A549 (cell line): ENCODE data around the gene CCNL1. TPM values are rescaled to one million over a fixed set of nuclear protein-coding genes. Genes with fewer than 3 reads are reported as not detected.
"Not testable (repeated sequence)": the region's sequence is repeated elsewhere in the genome, so short reads cannot be mapped to it uniquely, and the experiment has no call there.

Experiments used
- ATAC-seq, 2 experiments: fragments of 200-7000 bp in 1 of 2; fragments of >200 bp in 1 of 2; cut with Nextera tagmentation in 1 of 2; cut with Tn5 transposase in 1 of 2; 3 replicates each; pipeline versions ENCODE4 v1.8.0 to v1.9.1; 2018 to 2020; ENCODE audit warnings: mild to moderate bottlenecking in 1 of 2, moderate library complexity in 1 of 2
- CTCF ChIA-PET: fragments of 300-600 bp; sonication (Branson Sonifier 250); formaldehyde crosslinking; extraction: SDS; loops from one replicate; lab custom pipeline; 2021; ENCODE audit warnings: antibody characterized with exemption, inconsistent platforms; lab: Yijun Ruan, JAX
- POLR2A ChIA-PET: fragments of 350-600 bp; formaldehyde crosslinking; extraction: SDS; loops from one replicate; lab custom pipeline; 2021; ENCODE audit warnings: antibody characterized with exemption, inconsistent platforms; lab: Yijun Ruan, JAX
- DNase-seq, 2 experiments: peaks; one replicate each; pipeline versions ENCODE4 v3.0.0 to v3.0.0-alpha.2; 2011 to 2016; ENCODE audit warnings: low read depth in 1 of 2, low spot score in 1 of 2
- FAIRE-seq: peaks from 2 replicates; lab custom pipeline; 2011; peaks lifted over from hg19 to GRCh38; lab: Jason Lieb, UNC
- H3K27ac ChIP-seq, 2 experiments: fragments of >200 bp; sonication (Bioruptor Twin); formaldehyde crosslinking; 3 replicates each; pipeline ENCODE4 v1.5.1; 2016 to 2017
- H3K4me1 ChIP-seq: fragments of >200 bp; sonication (Bioruptor Twin); formaldehyde crosslinking; 3 replicates; pipeline ENCODE4 v1.6.1; 2016
- H3K4me2 ChIP-seq: fragments of >200 bp; sonication (Bioruptor Twin); formaldehyde crosslinking; 3 replicates; pipeline ENCODE4 v1.6.1; 2016
- H3K4me3 ChIP-seq: fragments of >200 bp; sonication (Bioruptor Twin); formaldehyde crosslinking; 3 replicates; pipeline ENCODE4 v1.5.1; 2016
- H3K9me3 ChIP-seq: fragments of >200 bp; sonication (Bioruptor Twin); formaldehyde crosslinking; 3 replicates; pipeline ENCODE4 v1.6.1; 2016
- BHLHE40 ChIP-seq: IDR thresholded peaks from 2 replicates; pipeline ENCODE4 v1.6.1; 2012; ENCODE audit warnings: low read depth, low read length, inconsistent platforms
- CBX2 ChIP-seq: fragments of 200-600 bp; sonication (generic); IDR thresholded peaks from 2 replicates; pipeline ENCODE4 v1.6.1; 2016; ENCODE audit warnings: low read depth, mild to moderate bottlenecking, borderline replicate concordance
- CBX8 ChIP-seq: fragments of 200-600 bp; sonication (generic); IDR thresholded peaks from 2 replicates; pipeline ENCODE4 v1.6.1; 2016
- FOSB ChIP-seq: fragments of 250-450 bp; sonication (Bioruptor Pico); IDR thresholded peaks from 2 replicates; pipeline ENCODE4 v1.5.0; 2020; ENCODE audit warnings: mild to moderate bottlenecking, moderate library complexity
- FOXS1 ChIP-seq: fragments of 250-450 bp; sonication (Bioruptor Pico); IDR thresholded peaks from 2 replicates; pipeline ENCODE4 v1.5.0; 2020; ENCODE audit warnings: mild to moderate bottlenecking, moderate library complexity
- HEYL ChIP-seq: fragments of 250-450 bp; sonication (Bioruptor Pico); IDR thresholded peaks from 2 replicates; pipeline ENCODE4 v1.8.0; 2021; ENCODE audit warnings: mild to moderate bottlenecking, moderate library complexity
- HOXB13 ChIP-seq: fragments of 250-450 bp; sonication (Bioruptor Pico); IDR thresholded peaks from 2 replicates; pipeline ENCODE4 v1.5.0; 2020; ENCODE audit warnings: low read depth, mild to moderate bottlenecking, moderate library complexity
- KDM1A ChIP-seq: fragments of 200-600 bp; sonication (generic); IDR thresholded peaks from 2 replicates; pipeline ENCODE4 v1.6.1; 2016; ENCODE audit warnings: low read depth, mild to moderate bottlenecking
- KDM5A ChIP-seq: fragments of 200-600 bp; sonication (generic); IDR thresholded peaks from 2 replicates; pipeline ENCODE4 v1.6.1; 2016; ENCODE audit warnings: antibody characterized with exemption, mild to moderate bottlenecking
- MYC ChIP-seq: IDR thresholded peaks from 2 replicates; pipeline ENCODE4 v1.6.1; 2012; ENCODE audit warnings: mild to moderate bottlenecking, inconsistent platforms, low read length, improper control_type of control experiment, borderline replicate concordance
- NR3C1 ChIP-seq: fragments of >200 bp; sonication (Bioruptor Twin); formaldehyde crosslinking; IDR thresholded peaks from 3 replicates; pipeline ENCODE4 v1.6.1; 2017
- PHF8 ChIP-seq: fragments of 200-600 bp; sonication (generic); IDR thresholded peaks from 2 replicates; pipeline ENCODE4 v1.6.1; 2016; ENCODE audit warnings: low read depth, mild to moderate bottlenecking, antibody characterized with exemption, moderate library complexity, borderline replicate concordance
- RARB ChIP-seq: fragments of 250-450 bp; sonication (Bioruptor Pico); IDR thresholded peaks from 2 replicates; pipeline ENCODE4 v1.8.0; 2021; ENCODE audit warnings: mild to moderate bottlenecking, moderate library complexity
- RFX5 ChIP-seq: fragments of 450-650 bp; IDR thresholded peaks from 2 replicates; pipeline ENCODE4 v1.7.1; 2014; ENCODE audit warnings: antibody characterized with exemption, mild to moderate bottlenecking, moderate library complexity
- RNF2 ChIP-seq: fragments of 200-600 bp; sonication (generic); IDR thresholded peaks from 2 replicates; pipeline ENCODE4 v1.6.1; 2016; ENCODE audit warnings: low read depth, mild to moderate bottlenecking, antibody characterized with exemption, moderate library complexity, borderline replicate concordance
- SMC3 ChIP-seq: fragments of >200 bp; sonication (Bioruptor Twin); formaldehyde crosslinking; IDR thresholded peaks from 3 replicates; pipeline ENCODE4 v1.6.1; 2018; ENCODE audit warnings: inconsistent platforms
- SREBF2 ChIP-seq: fragments of 450-650 bp; IDR thresholded peaks from 2 replicates; pipeline ENCODE4 v1.6.1; 2014; ENCODE audit warnings: mild to moderate bottlenecking, moderate library complexity
- TFCP2L1 ChIP-seq: fragments of 250-450 bp; sonication (Bioruptor Pico); IDR thresholded peaks from 2 replicates; pipeline ENCODE4 v1.5.0; 2021; ENCODE audit warnings: mild to moderate bottlenecking
- TP53 ChIP-seq: fragments of 250-450 bp; sonication (Bioruptor Pico); IDR thresholded peaks from 2 replicates; pipeline ENCODE4 v1.5.0; 2021; ENCODE audit warnings: mild to moderate bottlenecking, moderate library complexity
- ZC3H11A ChIP-seq: fragments of 450-650 bp; IDR thresholded peaks from 2 replicates; pipeline ENCODE4 v1.6.1; 2014; ENCODE audit warnings: antibody characterized with exemption, mild to moderate bottlenecking
- ZNF302 ChIP-seq: fragments of 250-450 bp; sonication (Bioruptor Pico); IDR thresholded peaks from 2 replicates; pipeline ENCODE4 v1.9.0; 2021; ENCODE audit warnings: inconsistent platforms, mild to moderate bottlenecking, moderate library complexity
- WGBS: methylation state at CpG from one replicate; pipeline ENCODE4 v1.1.6; 2017; ENCODE audit errors: missing lambda C conversion rate; 5-methylcytosine and 5-hydroxymethylcytosine counted together
- polyA plus RNA-seq, 4 experiments: library from polyadenylated mRNA; depleted of rRNA in 3 of 4; stranded (reverse); fragments of >200 nt; fragmentation: RNase III in 1 of 4; extraction: RNeasy Plus Mini Kit Qiagen cat#74134 plus additional on column Dnase treatment in 1 of 4; gene quantifications; 2 replicates in 3 of 4; 3 replicates in 1 of 4; pipeline ENCODE4 v1.2.3, GENCODE V29; 2011 to 2017
- TF ChIP-seq, protein P1 (sequence below): fragments of 450-650 bp; IDR thresholded peaks from 2 replicates; pipeline ENCODE4 v1.6.1; 2014; ENCODE audit warnings: antibody characterized with exemption
- TF ChIP-seq, protein P2 (sequence below): fragments of 250-450 bp; sonication (Bioruptor Pico); IDR thresholded peaks from 2 replicates; pipeline ENCODE4 v1.5.0; 2020; ENCODE audit warnings: low read depth, mild to moderate bottlenecking, moderate library complexity
- TF ChIP-seq, protein P3 (sequence below): fragments of 250-450 bp; sonication (Bioruptor Pico); IDR thresholded peaks from 2 replicates; pipeline ENCODE4 v1.5.0; 2021; ENCODE audit warnings: mild to moderate bottlenecking, moderate library complexity, borderline replicate concordance
- TF ChIP-seq, protein P4 (sequence below): fragments of >200 bp; sonication (Bioruptor Twin); formaldehyde crosslinking; IDR thresholded peaks from 2 replicates; pipeline ENCODE4 v1.6.1; 2016

CCNL1 gene
- polyA plus RNA-seq, 2 of the 4 experiments (the other 2 are of a cell fraction): 45.1 to 170 TPM

DNA sequence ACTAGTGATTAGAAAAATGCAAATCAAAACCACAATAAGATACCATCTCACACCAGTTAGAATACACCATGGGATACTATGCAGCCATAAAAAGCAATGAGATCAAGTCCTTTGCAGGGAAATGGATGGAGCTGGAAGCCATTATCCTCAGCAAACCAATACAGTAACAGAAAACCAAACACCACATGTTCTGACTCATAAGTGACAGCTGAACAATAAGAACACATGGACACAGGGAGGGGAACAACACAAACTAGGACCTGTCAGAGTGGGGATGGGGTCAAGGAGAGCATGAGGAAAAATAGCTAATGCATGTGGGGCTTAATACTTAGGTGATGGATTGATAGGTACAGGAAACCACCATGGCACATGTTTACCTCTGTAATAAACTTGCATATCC lies 36.0 kb upstream of the CCNL1 start:
- Histone ChIP-seq H3K4me3 (no peak overlapping the region), H3K4me1 (no peaks in the 10 kb centered on the region), H3K27ac (no peak overlapping the region), H3K4me2 (no peak overlapping the region), H3K9me3 (peaks cover 11% of the 10 kb centered on the region; the same call in 2 of the 3 replicates)
- POLR2A ChIA-PET: no interaction called here
- FAIRE-seq (no peak), ATAC-seq (no peak), DNase-seq (no peak)
- CTCF ChIA-PET: interaction anchor here (2.2 to 13.4 kb wide), 2 partner anchors 9 to 299 kb away, joined by 9 to 188 read pairs; no protein-coding TSS in a partner anchor
- TF ChIP-seq BHLHE40: no peak
- TF ChIP-seq, protein P1, sequence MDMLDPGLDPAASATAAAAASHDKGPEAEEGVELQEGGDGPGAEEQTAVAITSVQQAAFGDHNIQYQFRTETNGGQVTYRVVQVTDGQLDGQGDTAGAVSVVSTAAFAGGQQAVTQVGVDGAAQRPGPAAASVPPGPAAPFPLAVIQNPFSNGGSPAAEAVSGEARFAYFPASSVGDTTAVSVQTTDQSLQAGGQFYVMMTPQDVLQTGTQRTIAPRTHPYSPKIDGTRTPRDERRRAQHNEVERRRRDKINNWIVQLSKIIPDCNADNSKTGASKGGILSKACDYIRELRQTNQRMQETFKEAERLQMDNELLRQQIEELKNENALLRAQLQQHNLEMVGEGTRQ: no peak
- no peak for TF ChIP-seq RARB (CRISPR knock-in tag)
- TF ChIP-seq, protein P2, sequence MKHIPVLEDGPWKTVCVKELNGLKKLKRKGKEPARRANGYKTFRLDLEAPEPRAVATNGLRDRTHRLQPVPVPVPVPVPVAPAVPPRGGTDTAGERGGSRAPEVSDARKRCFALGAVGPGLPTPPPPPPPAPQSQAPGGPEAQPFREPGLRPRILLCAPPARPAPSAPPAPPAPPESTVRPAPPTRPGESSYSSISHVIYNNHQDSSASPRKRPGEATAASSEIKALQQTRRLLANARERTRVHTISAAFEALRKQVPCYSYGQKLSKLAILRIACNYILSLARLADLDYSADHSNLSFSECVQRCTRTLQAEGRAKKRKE (CRISPR knock-in tag): no peak
- no peak for TF ChIP-seq ZNF302 (CRISPR knock-in tag)
- TF ChIP-seq SMC3: no peak
- TF ChIP-seq HEYL (CRISPR knock-in tag): no peak

DNA sequence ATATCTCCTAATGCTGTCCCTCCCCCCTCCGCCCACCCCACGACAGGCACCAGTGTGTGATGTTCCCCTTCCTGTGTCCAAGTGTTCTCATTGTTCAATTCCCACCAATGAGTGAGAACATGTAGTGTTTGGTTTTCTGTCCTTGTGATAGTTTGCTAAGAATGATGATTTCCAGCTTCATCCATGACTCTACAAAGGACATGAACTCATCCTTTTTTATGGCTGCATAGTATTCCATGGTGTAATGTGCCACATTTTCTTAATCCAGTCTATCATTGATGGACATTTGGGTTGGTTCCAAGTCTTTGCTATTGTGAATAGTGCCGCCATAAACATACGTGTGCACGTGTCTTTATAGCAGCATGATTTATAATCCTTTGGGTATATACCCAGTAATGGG lies 31.2 kb upstream of the CCNL1 start:
- FAIRE-seq, POLR2A ChIA-PET, H3K4me3 ChIP-seq, H3K27ac ChIP-seq, H3K4me1 ChIP-seq, DNase-seq, ATAC-seq, H3K4me2 ChIP-seq: not testable (repeated sequence)
- H3K9me3 ChIP-seq: peaks cover 34% of the 10 kb centered on the region
- WGBS: 44% methylated on average over 5 of the region's 5 CpGs
- CTCF ChIA-PET: interaction anchor here (2.4 kb wide), 1 partner anchor 11 kb away, joined by 7 read pairs; no protein-coding TSS in a partner anchor

DNA sequence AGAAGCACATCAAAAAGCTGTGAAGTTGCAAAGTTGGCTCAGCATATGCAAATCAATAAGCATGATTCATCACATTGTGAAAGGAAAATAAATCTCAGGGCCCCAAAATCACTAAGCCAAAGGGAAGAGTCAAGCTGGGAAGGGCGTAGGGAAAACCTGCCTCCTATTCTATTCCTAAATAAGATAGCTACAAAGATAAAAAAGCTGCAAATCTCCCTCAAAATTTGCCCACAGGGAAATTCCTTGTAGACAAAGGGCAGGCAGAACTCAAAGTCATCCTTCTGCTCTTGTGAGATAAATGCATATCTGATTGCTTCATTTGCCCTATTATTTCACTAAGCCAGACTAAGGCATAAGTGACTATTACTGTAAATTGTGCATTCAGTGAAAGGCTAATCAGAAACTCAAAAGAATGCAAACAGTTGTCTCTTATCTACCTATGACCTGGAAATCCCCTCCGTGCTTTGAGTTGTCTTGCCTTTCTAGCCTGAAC lies 30.5 kb upstream of the CCNL1 start:
- Histone ChIP-seq H3K4me3 (no peak overlapping the region), H3K27ac (no peak overlapping the region), H3K4me1 (no peaks in the 10 kb centered on the region), H3K4me2 (no peak overlapping the region), H3K9me3 (peaks cover 28% of the 10 kb centered on the region)
- FAIRE-seq (no peak), ATAC-seq (no peak), DNase-seq (no peak)
- ChIA-PET POLR2A (no interaction called here), CTCF (interaction anchor here (1.1 to 2.4 kb wide), 2 partner anchors 12 to 303 kb away, joined by 3 to 7 read pairs; no protein-coding TSS in a partner anchor)
- whole genome bisulfite sequencing: 14% methylated on average over 2 of the region's 2 CpGs
- TF ChIP-seq, protein P2 (CRISPR knock-in tag): no peak
- TF ChIP-seq FOXS1 (CRISPR knock-in tag) (no peak), HOXB13 (no peak), TP53 (CRISPR knock-in tag) (no peak), CBX8 (no peak), CBX2 (no peak), ZNF302 (CRISPR knock-in tag) (no peak), TFCP2L1 (CRISPR knock-in tag) (no peak), RFX5 (no peak), NR3C1 (no peak), PHF8 (no peak), MYC (no peak), RNF2 (no peak)

DNA sequence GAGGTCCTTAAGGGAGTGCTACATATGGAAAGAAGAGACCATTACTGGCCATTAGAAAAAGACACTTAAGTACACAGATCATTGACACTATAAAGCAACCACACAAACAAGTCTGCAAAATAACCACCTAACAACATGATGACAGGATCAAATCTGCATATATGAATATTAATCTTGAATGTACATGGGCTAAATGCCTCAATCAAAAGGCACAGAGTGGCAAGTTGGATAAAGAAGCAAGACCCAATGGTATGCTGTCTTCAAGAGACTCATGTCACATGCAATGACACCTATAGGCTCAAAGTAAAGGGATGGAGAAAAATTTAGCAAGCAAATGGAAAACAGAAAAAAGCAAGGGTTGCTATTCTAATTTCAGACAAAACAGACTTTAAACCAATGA lies 28.4 kb upstream of the CCNL1 start:
- peaks cover 23% of the 10 kb centered on the region for H3K9me3 ChIP-seq
- H3K4me2 ChIP-seq: no peak overlapping the region
- DNase-seq: no peak
- no peaks in the 10 kb centered on the region for H3K4me1 ChIP-seq
- CTCF ChIA-PET: no interaction called here
- H3K27ac ChIP-seq: no peak overlapping the region
- no peak overlapping the region for H3K4me3 ChIP-seq
- no peak for FAIRE-seq
- TF ChIP-seq ZC3H11A (no peak), KDM1A (no peak), RFX5 (no peak), NR3C1 (no peak), BHLHE40 (no peak), KDM5A (no peak), TP53 (CRISPR knock-in tag) (no peak), RNF2 (no peak), FOSB (no peak), RARB (CRISPR knock-in tag) (no peak), SREBF2 (no peak)
- TF ChIP-seq, protein P3, sequence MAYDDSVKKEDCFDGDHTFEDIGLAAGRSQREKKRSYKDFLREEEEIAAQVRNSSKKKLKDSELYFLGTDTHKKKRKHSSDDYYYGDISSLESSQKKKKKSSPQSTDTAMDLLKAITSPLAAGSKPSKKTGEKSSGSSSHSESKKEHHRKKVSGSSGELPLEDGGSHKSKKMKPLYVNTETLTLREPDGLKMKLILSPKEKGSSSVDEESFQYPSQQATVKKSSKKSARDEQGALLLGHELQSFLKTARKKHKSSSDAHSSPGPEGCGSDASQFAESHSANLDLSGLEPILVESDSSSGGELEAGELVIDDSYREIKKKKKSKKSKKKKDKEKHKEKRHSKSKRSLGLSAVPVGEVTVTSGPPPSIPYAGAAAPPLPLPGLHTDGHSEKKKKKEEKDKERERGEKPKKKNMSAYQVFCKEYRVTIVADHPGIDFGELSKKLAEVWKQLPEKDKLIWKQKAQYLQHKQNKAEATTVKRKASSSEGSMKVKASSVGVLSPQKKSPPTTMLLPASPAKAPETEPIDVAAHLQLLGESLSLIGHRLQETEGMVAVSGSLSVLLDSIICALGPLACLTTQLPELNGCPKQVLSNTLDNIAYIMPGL (CRISPR knock-in tag): no peak
- TF ChIP-seq, protein P4, sequence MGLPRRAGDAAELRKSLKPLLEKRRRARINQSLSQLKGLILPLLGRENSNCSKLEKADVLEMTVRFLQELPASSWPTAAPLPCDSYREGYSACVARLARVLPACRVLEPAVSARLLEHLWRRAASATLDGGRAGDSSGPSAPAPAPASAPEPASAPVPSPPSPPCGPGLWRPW: no peak
- TF ChIP-seq, all 56 proteins: peak for 0
- ATAC-seq: no peak
- POLR2A ChIA-PET: no interaction called here
